ENCODE data around the gene TRIM52. TPM values are rescaled to one million over a fixed set of nuclear protein-coding genes. Genes with fewer than 3 reads are reported as not detected.

TRIM52 gene
- 3.4 and 5.2 TPM in 2 replicates for total RNA-seq

GRCh38 chr5:181260720-181261319, at the start of gene TRIM52:
Gene TRIM52 (minus strand): TSS chr5:181261143. CDS start chr5:181260813, 330 bp downstream.

DNA sequence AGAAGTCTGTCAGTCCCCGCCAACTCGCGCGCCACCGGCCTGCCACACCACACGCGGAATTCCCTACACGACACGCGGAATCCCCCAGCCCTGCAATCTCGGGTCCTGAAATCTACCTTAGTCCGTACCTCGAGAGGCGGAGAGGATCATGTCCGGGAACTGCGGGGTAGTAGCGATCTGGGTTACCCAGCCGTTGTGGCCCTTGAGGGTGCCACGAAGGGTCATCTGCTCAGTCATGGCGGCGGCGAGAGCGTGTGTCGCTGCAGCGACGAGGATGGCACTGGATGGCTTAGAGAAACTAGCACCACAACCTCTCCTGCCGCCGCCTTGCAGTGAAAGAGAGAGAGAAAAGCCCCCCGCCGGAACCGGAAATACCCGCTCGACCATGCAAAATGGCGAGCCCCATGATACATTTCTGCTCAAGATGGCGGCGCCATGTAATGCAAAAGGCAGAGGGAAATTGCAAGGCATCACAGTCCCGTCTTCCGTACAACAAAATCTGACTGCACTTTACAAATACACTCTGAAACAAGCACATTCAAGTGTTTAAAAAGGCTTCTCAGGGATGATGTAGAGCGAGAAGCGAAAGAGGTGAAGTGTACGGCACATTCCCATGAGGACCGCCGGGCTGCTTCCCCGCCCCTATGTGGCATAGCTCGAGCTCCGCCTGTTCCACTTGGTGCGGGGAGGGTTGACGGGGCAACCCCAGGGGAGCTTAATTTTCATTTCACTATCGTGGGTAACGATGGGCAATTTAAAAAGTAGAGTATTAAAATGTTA, 17.2 kb downstream of the TRIM52 start, which contains the start of gene RACK1:
TSS of gene RACK1 (minus strand) at position 343 of the 780 bp plus-strand sequence. CDS start at position 237, 106 bp downstream.

GRCh38 chr5:181223058-181223728, 37.8 kb downstream of the TRIM52 start, which contains the start of gene TRIM41:
Gene TRIM41 (plus strand): TSS chr5:181223281. CDS start chr5:181224000, 719 bp downstream.

Other genes starting within 250 kb of the TRIM52 start
- gene BTNL9, start 220.9 kb downstream of the TRIM52 start, total RNA-seq = not detected in 2 replicates
- not detected in 2 replicates for gene OR2V1, start 130.0 kb downstream of the TRIM52 start, total RNA-seq
- gene OR2V2, start 113.6 kb downstream of the TRIM52 start, total RNA-seq = not detected in 2 replicates
- gene TRIM7, start 55.9 kb downstream of the TRIM52 start, total RNA-seq = 1.2 and 2.8 TPM in 2 replicates
- 14.2 and 15.9 TPM in 2 replicates for gene TRIM41, start 37.9 kb downstream of the TRIM52 start, total RNA-seq
- 5,283 and 5,860 TPM in 2 replicates for gene RACK1, start 17.2 kb downstream of the TRIM52 start, total RNA-seq
- 0.09 and 0.14 TPM in 2 replicates for gene OR4F3, start 106.1 kb upstream of the TRIM52 start, total RNA-seq

Measured in smooth muscle cell of bladder (primary cell).